Ascending aorta (tissue), 2 donors: ENCODE measurements around the gene GZMM. TPM values are rescaled to one million over a fixed set of nuclear protein-coding genes. Genes with fewer than 3 reads are reported as not detected.

Experiments
- DNase-seq, 2 donors: peaks; one replicate each; pipeline ENCODE4 v3.0.0-alpha.2; 2019; ENCODE audit warnings: low spot score in 2 of 2
- H3K27ac ChIP-seq, 2 donors: fragments of 200-600 bp; sonication (generic); one replicate each; pipeline ENCODE4 v1.5.1; 2016 to 2017; ENCODE audit warnings: mild to moderate bottlenecking in 1 of 2
- H3K27me3 ChIP-seq: fragments of 200-600 bp; sonication (generic); one replicate; pipeline ENCODE4 v1.5.1; 2017
- H3K36me3 ChIP-seq, 2 donors: fragments of 200-600 bp; sonication (generic); one replicate each; pipeline ENCODE4 v1.5.1; 2016
- H3K4me1 ChIP-seq, 2 donors: fragments of 200-600 bp; sonication (generic); one replicate each; pipeline ENCODE4 v1.5.1; 2016 to 2017; ENCODE audit warnings: mild to moderate bottlenecking in 1 of 2
- H3K4me3 ChIP-seq, 2 donors: fragments of 200-600 bp; sonication (generic); one replicate each; pipeline ENCODE4 v1.5.1; 2016 to 2017; ENCODE audit warnings: mild to moderate bottlenecking in 1 of 2
- H3K9me3 ChIP-seq, 2 donors: fragments of 200-600 bp; sonication (generic); one replicate each; pipeline ENCODE4 v1.5.1; 2016
- intact Hi-C: fragments of 100-400 bp; cut with DNase I; formaldehyde crosslinking; loops from one replicate; pipeline ENCODE4 v1.15.1; 2023
- total RNA-seq: library from RNA; depleted of rRNA; stranded (reverse); fragments of >200 nt; gene quantifications from one replicate; pipeline ENCODE4 v1.1.0, GENCODE V29; 2016
- TF ChIP-seq, protein P1 (sequence below), 3 experiments: fragments of 200-600 bp in 2 of 3; fragments of 450-650 bp in 1 of 3; sonication (generic) in 2 of 3; IDR thresholded peaks; one replicate each; pipeline ENCODE4 v1.5.1; 2016 to 2019; ENCODE audit warnings: antibody characterized with exemption in 3 of 3, mild to moderate bottlenecking in 1 of 3, moderate library complexity in 1 of 3

Gene GZMM
- total RNA-seq, 1 donor from 2014 or later = not detected

DNA sequence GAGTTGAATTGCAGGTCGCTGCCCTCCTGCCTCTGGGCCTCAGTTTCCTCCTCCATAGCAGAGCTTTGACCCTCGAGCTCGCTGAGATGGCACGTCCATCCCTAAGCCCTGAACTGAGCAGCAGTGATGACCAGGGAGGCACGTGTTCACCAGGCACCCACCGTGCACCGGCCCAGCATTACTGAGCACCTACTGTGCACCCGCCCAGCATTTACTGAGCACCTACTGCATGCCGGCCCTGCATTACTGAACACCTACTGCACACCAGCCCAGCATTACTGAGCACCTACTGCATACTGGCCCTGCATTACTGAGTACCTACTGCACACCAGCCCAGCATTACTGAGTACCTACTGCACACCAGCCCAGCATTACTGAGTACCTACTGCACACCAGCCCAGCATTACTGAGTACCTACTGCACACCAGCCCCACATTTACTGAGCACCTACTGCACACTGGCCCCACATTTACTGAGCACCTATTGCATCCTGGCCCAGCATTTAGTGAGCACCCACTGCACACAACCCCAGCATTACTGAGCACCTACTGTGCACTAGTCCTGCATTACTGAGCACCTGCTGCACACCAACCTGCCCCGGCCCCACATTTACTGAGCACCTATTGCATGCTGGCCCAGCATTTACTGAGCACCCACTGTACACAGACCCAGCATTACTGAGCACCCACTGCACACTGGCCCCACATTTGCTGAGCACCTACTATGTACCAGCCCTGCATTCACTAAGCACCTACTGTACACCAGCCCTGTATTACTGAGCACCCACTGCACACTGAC is 30.3 kb upstream of the GZMM start:
- intact Hi-C loops = no loop called here
- H3K4me3 ChIP-seq = no peak overlapping the region
- H3K9me3 ChIP-seq = no peaks in the 10 kb centered on the region
- H3K27ac ChIP-seq = no peak overlapping the region
- H3K36me3 ChIP-seq = peaks cover 4 to 6% of the 10 kb centered on the region in 2 donors
- no peaks in the 10 kb centered on the region for H3K27me3 ChIP-seq
- peaks cover 0 to under 1% of the 10 kb centered on the region in 2 donors for H3K4me1 ChIP-seq
- TF ChIP-seq, protein P1, sequence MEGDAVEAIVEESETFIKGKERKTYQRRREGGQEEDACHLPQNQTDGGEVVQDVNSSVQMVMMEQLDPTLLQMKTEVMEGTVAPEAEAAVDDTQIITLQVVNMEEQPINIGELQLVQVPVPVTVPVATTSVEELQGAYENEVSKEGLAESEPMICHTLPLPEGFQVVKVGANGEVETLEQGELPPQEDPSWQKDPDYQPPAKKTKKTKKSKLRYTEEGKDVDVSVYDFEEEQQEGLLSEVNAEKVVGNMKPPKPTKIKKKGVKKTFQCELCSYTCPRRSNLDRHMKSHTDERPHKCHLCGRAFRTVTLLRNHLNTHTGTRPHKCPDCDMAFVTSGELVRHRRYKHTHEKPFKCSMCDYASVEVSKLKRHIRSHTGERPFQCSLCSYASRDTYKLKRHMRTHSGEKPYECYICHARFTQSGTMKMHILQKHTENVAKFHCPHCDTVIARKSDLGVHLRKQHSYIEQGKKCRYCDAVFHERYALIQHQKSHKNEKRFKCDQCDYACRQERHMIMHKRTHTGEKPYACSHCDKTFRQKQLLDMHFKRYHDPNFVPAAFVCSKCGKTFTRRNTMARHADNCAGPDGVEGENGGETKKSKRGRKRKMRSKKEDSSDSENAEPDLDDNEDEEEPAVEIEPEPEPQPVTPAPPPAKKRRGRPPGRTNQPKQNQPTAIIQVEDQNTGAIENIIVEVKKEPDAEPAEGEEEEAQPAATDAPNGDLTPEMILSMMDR (IDR thresholded peaks at IDR 0.05) = no peak
- DNase-seq = no peak

DNA sequence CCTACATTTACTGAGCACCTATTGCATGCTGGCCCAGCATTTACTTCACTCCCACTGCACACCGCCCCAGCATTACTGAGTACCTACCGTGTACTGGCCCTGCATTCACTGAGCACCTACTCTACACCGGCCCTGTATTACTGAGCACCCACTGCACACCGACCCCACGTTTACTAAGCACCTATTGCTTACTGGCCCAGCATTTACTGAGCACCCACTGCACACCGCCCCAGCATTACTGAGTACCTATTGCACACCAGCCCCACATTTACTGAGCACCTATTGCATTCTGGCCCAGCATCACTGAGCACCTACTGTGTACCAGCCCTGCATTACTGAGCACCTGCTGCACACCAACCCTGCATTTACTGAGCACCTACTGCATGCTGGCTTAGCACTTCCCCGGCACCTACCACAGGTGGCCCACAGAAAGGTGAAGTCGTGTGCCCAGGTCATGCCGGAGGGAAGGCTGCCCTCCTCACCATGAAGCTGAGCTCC is 29.6 kb upstream of the GZMM start:
- intact Hi-C loops = no loop called here
- no peaks in the 10 kb centered on the region for H3K4me1 ChIP-seq
- TF ChIP-seq, protein P1 (IDR thresholded peaks at IDR 0.05) = no peak
- H3K27ac ChIP-seq = no peak overlapping the region
- peaks cover 6% of the 10 kb centered on the region in 2 donors for H3K36me3 ChIP-seq
- no peaks in the 10 kb centered on the region for H3K9me3 ChIP-seq
- DNase-seq = no peak
- H3K4me3 ChIP-seq = no peak overlapping the region
- H3K27me3 ChIP-seq = no peaks in the 10 kb centered on the region

DNA sequence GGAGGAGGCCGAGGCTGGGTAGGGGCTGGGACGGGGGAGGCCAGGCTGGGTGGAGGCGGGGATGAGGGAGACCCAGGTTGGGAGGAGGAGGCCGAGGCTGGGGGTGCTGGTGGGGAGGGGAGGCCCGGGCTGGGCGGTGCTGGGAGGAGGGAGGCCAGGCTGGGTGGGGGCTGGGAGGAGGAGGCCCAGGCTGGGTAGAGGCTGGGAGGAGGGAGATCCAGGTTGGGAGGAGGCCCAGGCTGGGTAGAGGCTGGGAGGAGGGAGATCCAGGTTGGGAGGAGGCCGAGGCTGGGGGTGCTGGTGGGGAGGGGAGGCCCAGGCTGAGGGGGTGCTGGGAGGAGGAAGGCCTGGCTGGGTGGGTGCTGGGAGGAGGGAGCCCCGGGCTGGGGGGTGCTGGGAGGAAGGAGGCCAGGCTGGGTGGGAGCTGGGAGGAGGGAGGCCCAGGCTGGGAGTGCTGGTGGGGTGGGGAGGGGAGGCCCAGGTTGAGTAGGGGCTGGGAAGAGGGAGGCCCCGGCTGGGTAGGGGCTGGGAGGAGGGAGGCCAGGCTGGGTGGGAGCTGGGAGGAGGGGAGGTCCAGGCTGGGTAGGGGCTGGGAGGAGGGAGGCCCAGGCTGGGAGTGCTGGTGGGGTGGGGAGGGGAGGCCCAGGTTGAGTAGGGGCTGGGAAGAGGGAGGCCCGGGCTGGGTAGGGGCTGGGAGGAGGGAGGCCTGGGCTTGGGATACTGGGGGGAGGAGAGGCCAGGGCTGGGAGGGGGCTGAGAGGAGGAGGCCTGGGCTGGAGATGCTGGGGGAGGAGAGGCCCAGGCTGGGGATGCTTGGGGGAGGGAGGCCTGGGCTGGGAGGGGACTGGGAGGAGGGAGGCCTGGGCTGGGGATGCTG is 25.9 kb upstream of the GZMM start:
- Histone ChIP-seq H3K27me3 (no peaks in the 10 kb centered on the region), H3K4me1 (no peaks in the 10 kb centered on the region), H3K4me3 (no peak overlapping the region), H3K27ac (no peak overlapping the region), H3K36me3 (peaks cover 10 to 16% of the 10 kb centered on the region in 2 donors), H3K9me3 (no peaks in the 10 kb centered on the region)
- no peak for DNase-seq
- intact Hi-C loops = no loop called here
- TF ChIP-seq, protein P1 (IDR thresholded peaks at IDR 0.05) = no peak

DNA sequence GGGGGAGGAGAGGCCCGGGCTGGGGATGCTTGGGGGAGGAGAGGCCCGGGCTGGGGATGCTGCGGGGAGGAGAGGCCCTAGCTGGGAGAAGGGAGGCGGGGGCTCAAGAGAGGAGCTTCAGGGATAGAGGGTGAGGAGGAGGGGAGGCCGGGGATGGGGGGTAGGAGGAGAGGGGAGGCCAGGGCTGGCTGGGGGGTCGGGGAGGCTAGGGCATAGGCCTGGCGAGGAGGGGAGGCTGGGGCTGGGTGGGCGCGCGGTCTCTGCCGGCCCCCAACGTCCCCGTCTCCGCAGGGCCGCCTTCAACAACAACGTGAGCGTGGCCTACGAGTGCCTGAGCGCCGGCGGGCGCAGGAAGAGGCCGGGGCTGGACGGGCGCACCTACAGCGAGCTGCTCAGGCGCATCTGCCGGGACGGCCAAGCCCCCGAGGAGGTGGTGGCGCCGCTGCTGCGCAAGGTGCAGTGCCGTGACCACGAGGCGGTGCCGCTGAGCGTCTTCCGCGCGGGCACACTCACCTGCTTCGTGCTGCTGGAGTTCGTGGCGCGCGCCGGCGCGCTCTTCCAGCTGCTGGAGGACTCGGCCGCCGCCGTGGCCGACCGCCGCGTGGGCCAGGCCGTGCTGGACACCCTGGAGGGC is 25.1 kb upstream of the GZMM start:
- Histone ChIP-seq H3K27me3 (no peaks in the 10 kb centered on the region), H3K9me3 (no peaks in the 10 kb centered on the region), H3K4me3 (no peak overlapping the region), H3K27ac (no peak overlapping the region), H3K36me3 (peaks cover 10 to 16% of the 10 kb centered on the region in 2 donors), H3K4me1 (no peaks in the 10 kb centered on the region)
- no peak for DNase-seq
- TF ChIP-seq, protein P1 (IDR thresholded peaks at IDR 0.05) = no peak
- intact Hi-C loops = no loop called here

DNA sequence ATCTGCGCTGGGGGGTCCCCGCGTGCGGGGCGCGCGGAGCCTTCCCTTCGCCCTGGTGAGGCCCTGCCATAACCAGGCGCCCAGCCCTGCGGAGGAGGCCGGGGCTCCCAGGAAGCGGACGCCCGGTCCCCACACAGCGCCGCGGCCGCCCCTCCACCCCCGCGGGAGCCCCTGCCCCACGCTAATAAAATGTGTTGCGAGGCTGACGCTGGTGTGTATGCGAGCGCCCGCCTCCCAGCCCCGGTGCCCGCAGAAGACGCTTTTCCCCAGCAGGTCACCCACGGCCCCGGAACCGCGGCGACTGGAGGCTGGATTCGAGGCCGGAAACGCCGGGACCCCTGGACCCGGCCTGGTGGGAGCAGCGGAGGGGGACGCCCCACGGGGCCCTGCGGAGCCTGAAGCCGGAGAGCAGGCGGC is 24.4 kb upstream of the GZMM start:
- Histone ChIP-seq H3K36me3 (peaks cover 10 to 16% of the 10 kb centered on the region in 2 donors), H3K9me3 (no peaks in the 10 kb centered on the region), H3K27ac (no peak overlapping the region), H3K4me3 (no peak overlapping the region), H3K27me3 (no peaks in the 10 kb centered on the region), H3K4me1 (peaks cover 0 to 2% of the 10 kb centered on the region in 2 donors)
- intact Hi-C loops = no loop called here
- DNase-seq = no peak
- TF ChIP-seq, protein P1 (IDR thresholded peaks at IDR 0.05) = no peak
